Thoracic aorta (tissue), 2 donors: ENCODE data around the gene HLA-DMB. TPM values are rescaled to one million over a fixed set of nuclear protein-coding genes. Genes with fewer than 3 reads are reported as not detected.

ENCODE experiments used
- ATAC-seq: fragments of 150-250 bp; one replicate; pipeline ENCODE4 v1.8.0; 2017; ENCODE audit warnings: low read depth; ENCODE audit not compliant: insufficient number of reproducible peaks, low FRiP score
- DNase-seq: peaks from one replicate; pipeline ENCODE4 v3.0.0-alpha.2; 2020; ENCODE audit warnings: low spot score
- H3K27ac ChIP-seq, 2 donors: fragments of 200-600 bp; sonication (generic); 1 replicate in 1 of 2; 2 replicates in 1 of 2; pipeline ENCODE4 v1.5.1; 2016; ENCODE audit warnings: mild to moderate bottlenecking in 2 of 2, moderate library complexity in 2 of 2
- H3K27me3 ChIP-seq: fragments of 200-600 bp; sonication (generic); replicated peaks from 2 replicates; pipeline ENCODE4 v1.6.0; 2016; ENCODE audit warnings: mild to moderate bottlenecking; ENCODE audit not compliant: insufficient read depth
- H3K36me3 ChIP-seq: fragments of 200-600 bp; sonication (generic); one replicate; pipeline ENCODE4 v1.5.1; 2016
- H3K4me1 ChIP-seq, 2 donors: fragments of 200-600 bp; sonication (generic); 1 replicate in 1 of 2; 2 replicates in 1 of 2; pipeline versions ENCODE4 v1.5.1 to v1.6.0; 2016; ENCODE audit warnings: low read depth in 2 of 2, mild to moderate bottlenecking in 1 of 2; ENCODE audit not compliant: control insufficient read depth in 1 of 2
- H3K4me3 ChIP-seq: fragments of 200-600 bp; sonication (generic); 2 replicates; pipeline ENCODE4 v1.5.1; 2016; ENCODE audit warnings: mild to moderate bottlenecking
- H3K9me3 ChIP-seq: fragments of 200-600 bp; sonication (generic); 2 replicates; pipeline ENCODE4 v1.5.1; 2016
- CTCF ChIP-seq: fragments of 200-600 bp; sonication (generic); IDR thresholded peaks from one replicate; pipeline ENCODE4 v1.5.1; 2019; ENCODE audit warnings: antibody characterized with exemption
- total RNA-seq, 2 donors: library from RNA; depleted of rRNA; stranded (reverse); fragments of >200 nt; gene quantifications; one replicate each; pipeline versions ENCODE4 v1.1.0 to v1.2.3, GENCODE V29; 2016

The HLA-DMB gene
- 10 to 100 TPM; 13.5 to 34.4 TPM for total RNA-seq

- H3K9me3 ChIP-seq, result no peaks in the 10 kb centered on the region
- H3K4me1 ChIP-seq, result peaks cover 0 to 4% of the 10 kb centered on the region in 2 donors
- H3K36me3 ChIP-seq, result no peaks in the 10 kb centered on the region
- H3K27me3 ChIP-seq, result no peaks in the 10 kb centered on the region
- peak within 1 kb of the TSS; percentile 70 for H3K4me3 ChIP-seq
- ATAC-seq (no peak), DNase-seq (no peak)
- TF ChIP-seq CTCF, result no peak
- H3K27ac ChIP-seq, result peak within 1 kb of the TSS in 1 of 2 donors; percentile 43
Measured at GRCh38 chr6:32940656-32941213, at the start of gene HLA-DMB. HLA-DMB (minus strand) TSS chr6:32941028; CDS start chr6:32940807, 221 bp downstream.

GRCh38 chr6:32989368-32989767, 48.5 kb upstream of the HLA-DMB start:
- Histone ChIP-seq H3K27ac (no peak overlapping the region), H3K27me3 (no peaks in the 10 kb centered on the region), H3K36me3 (no peaks in the 10 kb centered on the region), H3K4me1 (no peaks in the 10 kb centered on the region), H3K9me3 (no peaks in the 10 kb centered on the region), H3K4me3 (no peak overlapping the region)
- no peak for ATAC-seq
- no peak for TF ChIP-seq CTCF
- DNase-seq, result no peak

DNA sequence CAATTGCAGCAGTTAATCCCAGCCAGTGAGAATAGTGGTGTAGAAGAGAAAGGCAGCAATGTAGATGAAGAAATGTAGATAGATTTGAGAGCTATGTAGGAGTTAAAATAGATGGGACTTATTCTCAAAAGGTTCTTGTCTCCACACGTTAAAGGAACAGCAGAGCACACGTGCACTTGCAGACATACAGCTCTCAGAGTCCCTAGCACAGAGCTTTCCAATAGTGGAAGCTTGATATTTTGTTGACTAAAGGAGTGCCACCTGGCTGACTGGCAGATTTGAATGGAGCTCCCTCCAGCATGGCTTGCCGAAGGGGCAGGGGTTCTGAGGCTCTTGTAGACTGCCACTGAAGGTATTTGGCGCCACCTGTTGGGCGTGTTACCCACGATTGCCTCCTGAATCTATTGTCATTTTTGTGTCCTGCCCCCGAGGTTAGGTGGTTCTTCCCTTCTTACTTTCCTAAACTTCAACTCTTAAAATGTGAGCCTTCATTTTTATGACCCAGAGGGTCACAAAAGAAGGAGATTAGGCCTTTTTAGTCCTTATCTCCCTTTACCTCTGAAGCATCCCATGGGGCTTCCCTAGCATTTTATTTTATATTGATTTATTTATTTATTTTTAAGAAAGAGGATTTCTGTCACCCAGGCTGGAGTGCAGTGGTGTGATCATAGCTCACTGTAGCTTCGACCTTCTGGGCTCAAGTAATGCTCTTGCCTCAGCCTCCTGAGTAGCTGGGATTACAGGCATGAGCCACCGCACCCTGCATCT, 44.0 kb upstream of the HLA-DMB start:
- peak; percentile 87 for TF ChIP-seq CTCF
- Histone ChIP-seq H3K9me3 (no peaks in the 10 kb centered on the region), H3K36me3 (peaks cover 23% of the 10 kb centered on the region), H3K27ac (no peak overlapping the region), H3K4me3 (no peak overlapping the region), H3K27me3 (no peaks in the 10 kb centered on the region), H3K4me1 (peaks cover 0 to 15% of the 10 kb centered on the region in 2 donors)
- ATAC-seq (peak; percentile 63), DNase-seq (peak; percentile 78)

- H3K4me1 ChIP-seq, result peaks cover 0 to 15% of the 10 kb centered on the region in 2 donors
- TF ChIP-seq CTCF, result no peak
- H3K4me3 ChIP-seq, result no peak overlapping the region
- no peaks in the 10 kb centered on the region for H3K9me3 ChIP-seq
- peaks cover 30% of the 10 kb centered on the region for H3K36me3 ChIP-seq
- H3K27me3 ChIP-seq, result no peaks in the 10 kb centered on the region
- no peak overlapping the region for H3K27ac ChIP-seq
- DNase-seq, result no peak
- no peak for ATAC-seq
Measured at GRCh38 chr6:32983964-32984621, 43.3 kb upstream of the HLA-DMB start.

GRCh38 chr6:32983493-32983848, 42.6 kb upstream of the HLA-DMB start:
- Histone ChIP-seq H3K4me1 (peaks cover 0 to 19% of the 10 kb centered on the region in 2 donors), H3K27ac (no peak overlapping the region), H3K27me3 (no peaks in the 10 kb centered on the region), H3K9me3 (no peaks in the 10 kb centered on the region), H3K36me3 (peaks cover 34% of the 10 kb centered on the region), H3K4me3 (no peak overlapping the region)
- DNase-seq, result no peak
- ATAC-seq, result no peak
- no peak for TF ChIP-seq CTCF
